IMR-90 (cell line): ENCODE measurements around the gene SHISA8. TPM values are rescaled to one million over a fixed set of nuclear protein-coding genes. Genes with fewer than 3 reads are reported as not detected.

ENCODE experiments used
- ATAC-seq: fragments of 200-7000 bp; cut with Tn5 transposase; 2 replicates; pipeline ENCODE4 v1.9.1; 2020; ENCODE audit warnings: low read depth, mild to moderate bottlenecking, moderate library complexity
- BruUV-seq: library from RNA; stranded (reverse); fragments of 400-500 nt; replicated peaks from 2 replicates; lab custom pipeline; 2021; lab: Mats Ljungman, UMichigan
- CTCF ChIA-PET: fragments of 300-600 bp; formaldehyde crosslinking; extraction: SDS; loops from one replicate; lab custom pipeline; 2021; ENCODE audit warnings: antibody characterized with exemption; lab: Yijun Ruan, JAX
- POLR2A ChIA-PET: fragments of 300-600 bp; sonication (Branson Sonifier 250); formaldehyde crosslinking; loops from one replicate; lab custom pipeline; 2022; ENCODE audit warnings: antibody characterized with exemption; ENCODE audit not compliant: unreplicated experiment; lab: Charles Lee
- DNase-seq: peaks from one replicate; pipeline ENCODE4 v3.0.0; 2013
- H2AFZ ChIP-seq: replicated peaks from 2 replicates; pipeline ENCODE3; 2013; ENCODE audit warnings: low read length, mild to moderate bottlenecking; ENCODE audit not compliant: poor library complexity
- H2AK5ac ChIP-seq: 2 replicates; pipeline ENCODE4 v1.6.1; 2013; ENCODE audit warnings: low read depth, low read length, inconsistent platforms
- H2AK9ac ChIP-seq: replicated peaks from 2 replicates; pipeline ENCODE3; 2013; ENCODE audit warnings: mild to moderate bottlenecking, low read depth, low read length, moderate library complexity; ENCODE audit not compliant: poor library complexity
- H2BK120ac ChIP-seq: 2 replicates; pipeline ENCODE4 v1.6.1; 2013; ENCODE audit warnings: low read depth, low read length, inconsistent platforms
- H2BK15ac ChIP-seq: 3 replicates; pipeline ENCODE4 v1.6.1; 2013; ENCODE audit warnings: low read depth, low read length, inconsistent platforms
- H2BK20ac ChIP-seq: 2 replicates; pipeline ENCODE4 v1.6.1; 2013; ENCODE audit warnings: low read depth, mild to moderate bottlenecking, inconsistent platforms, low read length, moderate library complexity
- H2BK5ac ChIP-seq: 2 replicates; pipeline ENCODE4 v1.6.1; 2013; ENCODE audit warnings: mild to moderate bottlenecking, low read depth, low read length, inconsistent platforms; ENCODE audit not compliant: poor library complexity, severe bottlenecking
- H3K14ac ChIP-seq: replicated peaks from 2 replicates; pipeline ENCODE4 v1.6.1; 2013; ENCODE audit warnings: low read depth, low read length, inconsistent platforms
- H3K18ac ChIP-seq: 2 replicates; pipeline ENCODE4 v1.6.1; 2013; ENCODE audit warnings: low read depth, low read length, control low read depth
- H3K23ac ChIP-seq: 2 replicates; pipeline ENCODE4 v1.6.1; 2013; ENCODE audit warnings: low read depth, low read length, inconsistent platforms
- H3K27ac ChIP-seq: 2 replicates; pipeline ENCODE4 v1.5.1; 2013; ENCODE audit warnings: mild to moderate bottlenecking, control low read depth, low read length; ENCODE audit not compliant: insufficient read depth
- H3K27me3 ChIP-seq: 2 replicates; pipeline ENCODE4 v1.6.1; 2013; ENCODE audit warnings: low read length; ENCODE audit not compliant: control insufficient read depth, insufficient read depth
- H3K36me3 ChIP-seq: 2 replicates; pipeline ENCODE4 v1.6.1; 2013; ENCODE audit warnings: low read length, mixed read lengths; ENCODE audit not compliant: control insufficient read depth, insufficient read depth
- H3K4ac ChIP-seq: 2 replicates; pipeline ENCODE4 v1.6.1; 2013; ENCODE audit warnings: low read depth, low read length, inconsistent platforms
- H3K4me1 ChIP-seq: 2 replicates; pipeline ENCODE4 v1.6.1; 2013; ENCODE audit warnings: low read length, mixed read lengths; ENCODE audit not compliant: control insufficient read depth, insufficient read depth
- H3K4me2 ChIP-seq: 2 replicates; pipeline ENCODE4 v1.6.1; 2013; ENCODE audit warnings: low read depth, mild to moderate bottlenecking, control low read depth, low read length, moderate library complexity
- H3K4me3 ChIP-seq: 2 replicates; pipeline ENCODE4 v1.5.1; 2013; ENCODE audit warnings: low read depth, mild to moderate bottlenecking, control low read depth, low read length, moderate library complexity; ENCODE audit not compliant: insufficient read depth
- H3K56ac ChIP-seq: 2 replicates; pipeline ENCODE4 v1.6.1; 2013; ENCODE audit warnings: low read length, inconsistent platforms; ENCODE audit not compliant: insufficient read depth; ENCODE audit errors: extremely low read depth
- H3K79me1 ChIP-seq, 2 experiments: 2 replicates each; pipeline ENCODE4 v1.6.1; 2013; ENCODE audit warnings: low read length in 2 of 2, inconsistent platforms in 1 of 2, low read depth in 1 of 2
- H3K9ac ChIP-seq: 2 replicates; pipeline ENCODE4 v1.6.1; 2013; ENCODE audit warnings: low read depth, low read length, control low read depth
- H3K9me1 ChIP-seq: 2 replicates; pipeline ENCODE4 v1.6.1; 2013; ENCODE audit warnings: low read length, inconsistent platforms; ENCODE audit not compliant: insufficient read depth
- H3K9me3 ChIP-seq: 2 replicates; pipeline ENCODE4 v1.6.1; 2013; ENCODE audit warnings: low read length; ENCODE audit not compliant: control insufficient read depth, insufficient read depth
- H4K20me1 ChIP-seq: 2 replicates; pipeline ENCODE4 v1.6.1; 2013; ENCODE audit warnings: low read length, inconsistent platforms; ENCODE audit not compliant: insufficient read depth
- H4K5ac ChIP-seq: 2 replicates; pipeline ENCODE4 v1.6.1; 2013; ENCODE audit warnings: mild to moderate bottlenecking, low read depth, low read length, control low read depth
- H4K8ac ChIP-seq, 2 experiments: 2 replicates each; pipeline ENCODE4 v1.6.1; 2013; ENCODE audit warnings: low read depth in 2 of 2, low read length in 2 of 2, control low read depth in 1 of 2, inconsistent platforms in 1 of 2
- H4K91ac ChIP-seq: 2 replicates; pipeline ENCODE4 v1.6.1; 2013; ENCODE audit warnings: low read depth, low read length, inconsistent platforms; ENCODE audit not compliant: insufficient read depth
- CEBPB ChIP-seq: IDR thresholded peaks from 2 replicates; pipeline ENCODE4 v1.6.1; 2012; ENCODE audit warnings: low read depth, low read length, improper control_type of control experiment
- CHD1 ChIP-seq: IDR thresholded peaks from 2 replicates; pipeline ENCODE4 v1.6.1; 2012; ENCODE audit warnings: low read depth, low read length, improper control_type of control experiment
- MAFK ChIP-seq: IDR thresholded peaks from 2 replicates; pipeline ENCODE4 v1.6.1; 2012; ENCODE audit warnings: low read depth, low read length, improper control_type of control experiment
- MAZ ChIP-seq: IDR thresholded peaks from 2 replicates; pipeline ENCODE4 v1.6.1; 2012; ENCODE audit warnings: low read depth, mild to moderate bottlenecking, low read length, improper control_type of control experiment, moderate library complexity, borderline replicate concordance
- NFE2L2 ChIP-seq: fragments of 150-350 bp; IDR thresholded peaks from 2 replicates; pipeline ENCODE4 v1.6.1; 2016; ENCODE audit warnings: low read depth, mild to moderate bottlenecking, low read length
- POLR2A ChIP-seq: IDR thresholded peaks from 2 replicates; pipeline ENCODE4 v1.6.1; 2012; ENCODE audit warnings: mild to moderate bottlenecking, low read depth, low read length
- RAD21 ChIP-seq: IDR thresholded peaks from 2 replicates; pipeline ENCODE4 v1.6.1; 2012; ENCODE audit warnings: low read length, improper control_type of control experiment
- RCOR1 ChIP-seq: IDR thresholded peaks from 2 replicates; pipeline ENCODE4 v1.6.1; 2012; ENCODE audit warnings: mild to moderate bottlenecking, low read length, improper control_type of control experiment; ENCODE audit not compliant: insufficient replicate concordance
- RFX5 ChIP-seq: IDR thresholded peaks from 2 replicates; pipeline ENCODE4 v1.8.0; 2012; ENCODE audit warnings: low read depth, mild to moderate bottlenecking, low read length, moderate library complexity
- WGBS, 2 experiments: methylation state at CpG; one replicate each; pipeline versions ENCODE4 v1.1.5 to v1.1.7; 2013; ENCODE audit warnings: missing lambda C conversion rate in 2 of 2; ENCODE audit not compliant: insufficient read length in 1 of 2; ENCODE audit errors: extremely low coverage in 2 of 2; 5-methylcytosine and 5-hydroxymethylcytosine counted together
- dilution Hi-C: fragments of 300-500 bp; cut with HindIII; formaldehyde crosslinking; loops from one replicate; pipeline ENCODE4 v1.14.3; 2018; ENCODE audit warnings: low sequenced_read_pairs; ENCODE audit not compliant: unreplicated experiment
- in situ Hi-C: fragments of 300-500 bp; cut with MboI; formaldehyde crosslinking; loops from 3 replicates; pipeline ENCODE4 v1.14.3; 2019; ENCODE audit warnings: low sequenced_read_pairs, inconsistent platforms, mixed read lengths
- intact Hi-C: fragments of 100-400 bp; cut with micrococcal nuclease; formaldehyde crosslinking; loops from 2 replicates; pipeline ENCODE4 v1.10.0; 2022
- polyA plus RNA-seq, 3 experiments: library from polyadenylated mRNA; depleted of rRNA; stranded (reverse); fragments of >200 nt; gene quantifications; 2 replicates each; pipeline ENCODE4 v1.2.3, GENCODE V29; 2012; ENCODE audit warnings: low replicate concordance in 1 of 3
- total RNA-seq: library from RNA; depleted of rRNA; stranded (reverse); fragments of >200 nt; gene quantifications from 2 replicates; pipeline ENCODE4 v1.2.3, GENCODE V29; 2012
- TF ChIP-seq, protein P1 (sequence below): fragments of 150-350 bp; IDR thresholded peaks from 2 replicates; pipeline ENCODE4 v1.6.1; 2017; ENCODE audit warnings: mild to moderate bottlenecking, antibody characterized with exemption, low read length, low read depth

The SHISA8 gene
- total and polyA plus RNA-seq, 2 of the 4 experiments (the other 2 are of a cell fraction) = not detected

GRCh38 chr22:41933411-41934177, 18.7 kb upstream of the SHISA8 start:
- H2BK120ac ChIP-seq = no peak overlapping the region
- no peaks in the 10 kb centered on the region for H3K27me3 ChIP-seq
- peak overlapping the region; percentile 32 for H2AFZ ChIP-seq
- no peaks in the 10 kb centered on the region; the same call in 1 of the 2 replicates for H3K9me1 ChIP-seq
- ChIA-PET POLR2A (no interaction called here), CTCF (no interaction called here)
- no CpG with 5 or more reads among the region's 16 CpGs for WGBS, 2 experiments
- H3K9ac ChIP-seq = no peak overlapping the region
- no peak overlapping the region for H3K4me2 ChIP-seq
- TF ChIP-seq CEBPB = no peak
- TF ChIP-seq RFX5 = no peak
- no peak for TF ChIP-seq MAZ
- no peak for TF ChIP-seq RAD21
- no peak for TF ChIP-seq NFE2L2
- TF ChIP-seq POLR2A = no peak
- no peak for TF ChIP-seq MAFK
- no peak for TF ChIP-seq RCOR1
- TF ChIP-seq, protein P1, sequence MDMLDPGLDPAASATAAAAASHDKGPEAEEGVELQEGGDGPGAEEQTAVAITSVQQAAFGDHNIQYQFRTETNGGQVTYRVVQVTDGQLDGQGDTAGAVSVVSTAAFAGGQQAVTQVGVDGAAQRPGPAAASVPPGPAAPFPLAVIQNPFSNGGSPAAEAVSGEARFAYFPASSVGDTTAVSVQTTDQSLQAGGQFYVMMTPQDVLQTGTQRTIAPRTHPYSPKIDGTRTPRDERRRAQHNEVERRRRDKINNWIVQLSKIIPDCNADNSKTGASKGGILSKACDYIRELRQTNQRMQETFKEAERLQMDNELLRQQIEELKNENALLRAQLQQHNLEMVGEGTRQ = no peak
- no peak for TF ChIP-seq CHD1
- H3K4ac ChIP-seq = no peak overlapping the region
- H4K20me1 ChIP-seq = no peaks in the 10 kb centered on the region; the same call in 1 of the 2 replicates
- H3K56ac ChIP-seq = no peak overlapping the region
- H2AK9ac ChIP-seq = no peak overlapping the region
- H3K36me3 ChIP-seq = no peaks in the 10 kb centered on the region
- no peaks in the 10 kb centered on the region for H3K4me1 ChIP-seq
- no peak overlapping the region for H3K18ac ChIP-seq
- no peak overlapping the region for H4K8ac ChIP-seq
- DNase-seq (no peak), ATAC-seq (no peak)
- dilution Hi-C loops = no loop called here
- H2AK5ac ChIP-seq = no peak overlapping the region
- no peak overlapping the region for H3K23ac ChIP-seq
- H2BK5ac ChIP-seq = no peak overlapping the region
- no peak overlapping the region for H3K14ac ChIP-seq
- no TSS peak for BruUV-seq
- no peak overlapping the region for H4K91ac ChIP-seq
- no peaks in the 10 kb centered on the region for H3K9me3 ChIP-seq
- no peak overlapping the region for H2BK15ac ChIP-seq
- in situ Hi-C loops = no loop called here
- H2BK20ac ChIP-seq = no peak overlapping the region
- no peak overlapping the region for H3K27ac ChIP-seq
- H3K79me1 ChIP-seq = no peaks in the 10 kb centered on the region
- intact Hi-C loops = no loop called here
- H4K5ac ChIP-seq = no peak overlapping the region
- H3K4me3 ChIP-seq = no peak overlapping the region
